ENCODE data around the gene CDK5RAP2.

GRCh38 chr9:120402741-120403542 is 177.0 kb downstream of the CDK5RAP2 start:
- no peak for TF ChIP-seq POLR2A (IDR thresholded peaks at IDR 0.05)
- no peak for TF ChIP-seq CTCF (IDR thresholded peaks at IDR 0.05)
- no peak for TF ChIP-seq POLR2AphosphoS5 (IDR thresholded peaks at IDR 0.05)

Measured in sigmoid colon (tissue), 4 donors.